ENCODE measurements around the gene BCL2L13.

Gene BCL2L13

GRCh38 chr22:17738386-17739128 is 100.0 kb downstream of the BCL2L13 start:
- FAIRE-seq (no peak), DNase-seq (ENCODE audit: insufficient read length) (no peak)
- TF ChIP-seq TAF1 (IDR thresholded peaks at IDR 0.05; ENCODE audit: borderline replicate concordance, low read depth, low read length): no peak

GRCh38 chr22:17739196-17739975 is 100.8 kb downstream of the BCL2L13 start:
- no peak for DNase-seq (ENCODE audit: insufficient read length)
- FAIRE-seq: no peak
- TF ChIP-seq TAF1 (IDR thresholded peaks at IDR 0.05; ENCODE audit: borderline replicate concordance, low read depth, low read length) (no peak), POLR2AphosphoS5 (IDR thresholded peaks at IDR 0.05; ENCODE audit: low read depth, low read length) (no peak), POLR2A (IDR thresholded peaks at IDR 0.05; ENCODE audit: low read depth, low read length) (no peak)

GRCh38 chr22:17741866-17742526 is 103.4 kb downstream of the BCL2L13 start:
- TF ChIP-seq POLR2AphosphoS5 (IDR thresholded peaks at IDR 0.05; ENCODE audit: low read depth, low read length) (0 out of 2 replicates have a peak, but pooled peaks have one; percentile 21), POLR2A (IDR thresholded peaks at IDR 0.05; ENCODE audit: low read depth, low read length) (no peak)
- FAIRE-seq: no peak
- no peak for DNase-seq (ENCODE audit: insufficient read length)

GRCh38 chr22:17742527-17742902 is 104.0 kb downstream of the BCL2L13 start:
- peak; percentile 95 for DNase-seq (ENCODE audit: insufficient read length)
- FAIRE-seq: peak; percentile 91
- TF ChIP-seq TAF1 (IDR thresholded peaks at IDR 0.05; ENCODE audit: borderline replicate concordance, low read depth, low read length) (no peak), POLR2AphosphoS5 (IDR thresholded peaks at IDR 0.05; ENCODE audit: low read depth, low read length) (no peak), POLR2A (IDR thresholded peaks at IDR 0.05; ENCODE audit: low read depth, low read length) (no peak)

GRCh38 chr22:17743661-17744411 is 105.3 kb downstream of the BCL2L13 start:
- FAIRE-seq: no peak
- TF ChIP-seq POLR2A (IDR thresholded peaks at IDR 0.05; ENCODE audit: low read depth, low read length) (no peak), POLR2AphosphoS5 (IDR thresholded peaks at IDR 0.05; ENCODE audit: low read depth, low read length) (no peak), TAF1 (IDR thresholded peaks at IDR 0.05; ENCODE audit: borderline replicate concordance, low read depth, low read length) (no peak)
- no peak for DNase-seq (ENCODE audit: insufficient read length)

- DNase-seq (ENCODE audit: insufficient read length): no peak
- TF ChIP-seq POLR2AphosphoS5 (IDR thresholded peaks at IDR 0.05; ENCODE audit: low read depth, low read length) (no peak), TAF1 (IDR thresholded peaks at IDR 0.05; ENCODE audit: borderline replicate concordance, low read depth, low read length) (no peak), POLR2A (IDR thresholded peaks at IDR 0.05; ENCODE audit: low read depth, low read length) (no peak)
- FAIRE-seq: no peak
Measured at GRCh38 chr22:17744430-17744829, 105.9 kb downstream of the BCL2L13 start.

- TF ChIP-seq POLR2A (IDR thresholded peaks at IDR 0.05; ENCODE audit: low read depth, low read length) (no peak), POLR2AphosphoS5 (IDR thresholded peaks at IDR 0.05; ENCODE audit: low read depth, low read length) (no peak), TAF1 (IDR thresholded peaks at IDR 0.05; ENCODE audit: borderline replicate concordance, low read depth, low read length) (no peak)
- DNase-seq (ENCODE audit: insufficient read length) (no peak), FAIRE-seq (no peak)
Measured at GRCh38 chr22:17746916-17747315, 108.4 kb downstream of the BCL2L13 start.

GRCh38 chr22:17748555-17749353 is 110.2 kb downstream of the BCL2L13 start:
- no peak for FAIRE-seq
- no peak for TF ChIP-seq POLR2A (IDR thresholded peaks at IDR 0.05; ENCODE audit: low read depth, low read length)
- TF ChIP-seq TAF1 (IDR thresholded peaks at IDR 0.05; ENCODE audit: borderline replicate concordance, low read depth, low read length): no peak
- TF ChIP-seq POLR2AphosphoS5 (IDR thresholded peaks at IDR 0.05; ENCODE audit: low read depth, low read length): no peak
- no peak for DNase-seq (ENCODE audit: insufficient read length)

GRCh38 chr22:17749605-17750395 is 111.2 kb downstream of the BCL2L13 start:
- FAIRE-seq: no peak
- no peak for TF ChIP-seq TAF1 (IDR thresholded peaks at IDR 0.05; ENCODE audit: borderline replicate concordance, low read depth, low read length)
- no peak for TF ChIP-seq POLR2AphosphoS5 (IDR thresholded peaks at IDR 0.05; ENCODE audit: low read depth, low read length)
- no peak for TF ChIP-seq POLR2A (IDR thresholded peaks at IDR 0.05; ENCODE audit: low read depth, low read length)
- no peak for DNase-seq (ENCODE audit: insufficient read length)

- FAIRE-seq: no peak
- TF ChIP-seq POLR2AphosphoS5 (IDR thresholded peaks at IDR 0.05; ENCODE audit: low read depth, low read length) (no peak), POLR2A (IDR thresholded peaks at IDR 0.05; ENCODE audit: low read depth, low read length) (no peak), TAF1 (IDR thresholded peaks at IDR 0.05; ENCODE audit: borderline replicate concordance, low read depth, low read length) (no peak)
Measured at GRCh38 chr22:17751596-17751995, 113.0 kb downstream of the BCL2L13 start.

More at GRCh38 chr22:17751596-17751995, 113.0 kb downstream of the BCL2L13 start:
- DNase-seq (ENCODE audit: insufficient read length): no peak

Measured in GM12892 (cell line).